GM10248 (cell line): ENCODE results near the gene LARGE1.

Experiments used
- CTCF ChIA-PET: fragments of 300-600 bp; sonication (Branson Sonifier 250); formaldehyde crosslinking; extraction: SDS; loops from one replicate; lab custom pipeline; 2021; ENCODE audit warnings: antibody characterized with exemption; lab: Yijun Ruan, JAX
- POLR2A ChIA-PET: fragments of 350-650 bp; sonication (Branson Sonifier 250); formaldehyde crosslinking; extraction: SDS; loops from one replicate; lab custom pipeline; 2020; ENCODE audit warnings: antibody characterized with exemption; lab: Yijun Ruan, JAX
- DNase-seq: peaks from one replicate; pipeline ENCODE4 v3.0.0; 2012; ENCODE audit errors: extremely low spot score
- TF ChIP-seq, protein P1 (sequence below): IDR thresholded peaks from 2 replicates; pipeline ENCODE4 v1.5.1; 2012; ENCODE audit warnings: mild to moderate bottlenecking, low read depth; ENCODE audit errors: extremely low read depth, missing control alignments, control extremely low read depth

LARGE1 gene

DNA sequence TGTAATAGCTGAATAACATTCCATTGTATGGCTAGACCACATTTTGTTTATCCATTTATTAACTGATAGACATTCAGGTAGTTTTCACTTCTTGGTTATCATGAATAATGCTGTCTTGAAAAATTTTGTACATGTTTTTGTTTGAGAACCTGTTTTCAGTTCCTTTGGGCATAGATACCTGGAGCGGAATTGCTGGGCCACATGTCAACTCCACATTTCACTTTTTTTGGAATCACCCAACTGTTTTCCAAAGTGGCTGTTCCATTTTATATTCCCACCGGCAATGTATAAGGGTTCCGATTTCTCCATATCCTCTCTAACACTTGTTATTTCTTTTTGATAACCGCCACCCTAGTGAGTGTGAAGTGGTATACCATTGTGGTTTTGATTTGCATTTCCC, 184.3 kb downstream of the LARGE1 start:
- ChIA-PET CTCF (no interaction called here), POLR2A (no interaction called here)
- TF ChIP-seq, protein P1, sequence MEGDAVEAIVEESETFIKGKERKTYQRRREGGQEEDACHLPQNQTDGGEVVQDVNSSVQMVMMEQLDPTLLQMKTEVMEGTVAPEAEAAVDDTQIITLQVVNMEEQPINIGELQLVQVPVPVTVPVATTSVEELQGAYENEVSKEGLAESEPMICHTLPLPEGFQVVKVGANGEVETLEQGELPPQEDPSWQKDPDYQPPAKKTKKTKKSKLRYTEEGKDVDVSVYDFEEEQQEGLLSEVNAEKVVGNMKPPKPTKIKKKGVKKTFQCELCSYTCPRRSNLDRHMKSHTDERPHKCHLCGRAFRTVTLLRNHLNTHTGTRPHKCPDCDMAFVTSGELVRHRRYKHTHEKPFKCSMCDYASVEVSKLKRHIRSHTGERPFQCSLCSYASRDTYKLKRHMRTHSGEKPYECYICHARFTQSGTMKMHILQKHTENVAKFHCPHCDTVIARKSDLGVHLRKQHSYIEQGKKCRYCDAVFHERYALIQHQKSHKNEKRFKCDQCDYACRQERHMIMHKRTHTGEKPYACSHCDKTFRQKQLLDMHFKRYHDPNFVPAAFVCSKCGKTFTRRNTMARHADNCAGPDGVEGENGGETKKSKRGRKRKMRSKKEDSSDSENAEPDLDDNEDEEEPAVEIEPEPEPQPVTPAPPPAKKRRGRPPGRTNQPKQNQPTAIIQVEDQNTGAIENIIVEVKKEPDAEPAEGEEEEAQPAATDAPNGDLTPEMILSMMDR, result no peak
- DNase-seq, result no peak

- CTCF ChIA-PET, result no interaction called here
- TF ChIP-seq, protein P1, result no peak
- DNase-seq, result no peak
- POLR2A ChIA-PET, result no interaction called here
These were observed 191.4 kb downstream of the LARGE1 start for GRCh38 chr22:33728847-33729246.

DNA sequence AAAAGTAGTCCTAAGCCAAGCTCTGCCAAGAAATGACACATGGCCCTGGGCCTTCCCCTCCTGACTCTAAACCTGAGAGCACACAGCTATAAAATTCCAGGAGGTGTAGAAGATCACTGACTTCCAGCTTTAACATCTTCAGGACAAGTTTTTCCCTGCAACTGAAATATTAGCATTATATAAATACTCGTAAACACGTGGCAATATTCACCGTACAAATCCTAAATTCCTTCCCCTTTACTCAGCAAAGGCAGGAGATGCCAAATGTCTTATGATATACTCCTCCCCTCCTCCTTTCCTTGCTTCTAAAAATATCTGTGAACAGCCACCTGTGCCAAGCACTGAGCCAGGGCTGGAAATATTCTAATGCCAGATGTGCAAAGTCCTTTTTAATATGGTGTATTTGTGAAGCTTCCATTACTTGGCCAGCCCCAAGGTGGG, 194.0 kb downstream of the LARGE1 start:
- POLR2A ChIA-PET, result no interaction called here

DNA sequence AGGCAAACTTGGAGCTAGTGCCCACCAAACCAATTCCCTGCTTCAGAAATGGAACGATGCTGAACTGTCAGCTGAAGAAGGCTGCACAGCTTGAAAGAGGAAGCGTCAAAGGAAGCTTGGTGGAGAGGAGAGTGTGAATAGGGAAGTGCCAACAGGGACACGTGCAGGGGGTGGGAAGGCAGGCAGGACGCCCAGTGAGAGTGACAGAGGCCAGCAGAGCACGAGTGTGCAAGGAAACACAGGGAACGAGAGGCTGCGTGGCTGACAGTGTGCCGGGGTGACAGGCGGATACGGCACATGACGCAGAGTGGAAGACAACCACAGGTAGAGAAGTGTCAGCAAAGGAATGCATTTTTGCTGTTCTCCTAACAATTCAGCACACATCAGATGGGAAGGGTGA, 196.4 kb downstream of the LARGE1 start:
- POLR2A ChIA-PET, result no interaction called here
- CTCF ChIA-PET, result interaction anchor here (1.3 kb wide), 1 partner anchor 10 kb away, joined by 5 read pairs; no protein-coding TSS in a partner anchor

More for the DNA sequence above, 194.0 kb downstream of the LARGE1 start:
- DNase-seq, result no peak
- TF ChIP-seq, protein P1, result no peak
- CTCF ChIA-PET, result no interaction called here

GRCh38 chr22:33722816-33723215, 197.5 kb downstream of the LARGE1 start:
- CTCF ChIA-PET, result interaction anchor here (1.3 kb wide), 1 partner anchor 12 kb away, joined by 5 read pairs; no protein-coding TSS in a partner anchor

More for the DNA sequence above, 196.4 kb downstream of the LARGE1 start:
- no peak for DNase-seq
- TF ChIP-seq, protein P1, result no peak

DNA sequence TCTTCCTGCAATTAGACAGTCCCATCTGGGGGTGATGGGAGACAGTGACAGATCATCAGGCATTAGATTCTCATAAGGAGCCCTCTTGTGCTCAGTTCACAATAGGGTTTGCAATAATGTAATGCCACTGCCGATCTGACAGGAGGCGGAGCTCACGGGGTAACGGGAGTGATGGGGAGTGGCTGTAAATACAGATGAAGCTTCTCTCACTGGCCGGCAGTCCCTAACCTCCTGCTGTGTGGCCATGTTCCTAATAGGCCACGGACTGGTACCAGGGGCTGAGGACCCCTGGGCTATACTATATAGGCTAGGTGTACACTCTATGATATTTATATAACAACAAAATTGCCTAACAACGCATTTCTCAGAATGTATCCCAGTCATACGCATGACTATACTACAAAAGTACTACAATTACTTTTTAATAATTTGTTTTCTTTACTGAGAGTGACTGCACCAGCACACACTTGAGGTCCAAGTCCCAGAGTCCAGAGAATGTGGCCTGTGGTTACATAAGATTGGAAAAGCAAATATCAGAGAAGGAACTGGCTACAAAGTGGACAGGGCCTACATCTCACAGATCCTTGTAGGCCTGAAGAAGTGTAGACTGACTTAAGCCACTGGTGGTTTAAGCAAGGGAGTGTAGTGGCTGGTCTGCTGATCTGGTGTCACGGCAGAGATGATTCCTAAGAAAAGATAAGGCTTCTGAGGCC, 200.0 kb downstream of the LARGE1 start:
- POLR2A ChIA-PET, result no interaction called here
- CTCF ChIA-PET, result no interaction called here

More at GRCh38 chr22:33722816-33723215, 197.5 kb downstream of the LARGE1 start:
- no peak for DNase-seq
- TF ChIP-seq, protein P1, result no peak
- POLR2A ChIA-PET, result no interaction called here

More for the DNA sequence above, 200.0 kb downstream of the LARGE1 start:
- no peak for DNase-seq
- TF ChIP-seq, protein P1, result no peak
